ENCODE measurements around the gene RUNX3.

RUNX3 gene

DNA sequence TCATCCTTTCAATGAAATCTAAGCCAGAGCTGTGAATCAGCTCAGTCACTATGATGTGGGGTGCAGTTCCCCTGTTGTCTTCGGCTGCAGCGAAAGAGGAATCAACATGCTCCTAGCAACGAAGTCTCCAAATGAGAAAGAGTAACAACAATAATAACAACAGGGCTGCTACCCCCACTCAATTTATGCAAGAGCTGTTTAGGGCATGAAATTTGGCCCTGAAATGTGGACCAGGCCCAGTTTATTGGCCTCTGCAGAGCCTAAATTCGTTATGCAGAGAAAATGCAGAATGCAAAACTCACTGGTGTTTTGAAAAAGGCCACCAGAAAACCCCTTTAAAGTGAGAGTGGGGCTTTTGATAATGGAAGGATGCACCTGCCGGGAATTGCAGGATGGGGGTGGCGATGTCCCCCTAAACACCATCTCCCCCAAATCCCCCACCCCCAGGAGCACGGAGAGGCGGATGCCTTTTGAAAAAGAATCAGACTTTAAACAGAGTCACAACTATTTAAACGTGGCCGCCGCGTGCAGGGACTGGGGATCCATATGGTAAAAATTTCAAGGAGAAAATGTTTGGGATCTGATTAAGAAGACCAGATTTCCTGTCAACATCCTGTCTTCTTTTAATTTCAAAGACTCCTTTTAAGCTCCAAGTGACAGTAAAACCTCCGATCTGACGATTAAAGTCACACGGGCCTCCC lies 1.9 kb downstream of the RUNX3 start:
- no CpG with 5 or more reads among the region's 15 CpGs for WGBS (ENCODE audit: insufficient coverage, insufficient read length)
- H3K4me1 ChIP-seq (ENCODE audit: control insufficient read depth, insufficient read depth, low read length): peaks cover 21% of the 10 kb centered on the region
- no peaks in the 10 kb centered on the region for H3K9me3 ChIP-seq (ENCODE audit: control insufficient read depth, insufficient read depth, low read length)
- H3K36me3 ChIP-seq (ENCODE audit: control insufficient read depth, insufficient read depth, low read length): no peaks in the 10 kb centered on the region
- H3K27me3 ChIP-seq (ENCODE audit: control insufficient read depth, insufficient read depth, low read length): peaks cover 66% of the 10 kb centered on the region
- no peak overlapping the region for H3K27ac ChIP-seq (ENCODE audit: low read length)
- DNase-seq (ENCODE audit: low read depth, low spot score): no peak
- H3K4me3 ChIP-seq (ENCODE audit: low read length): no peak overlapping the region

DNA sequence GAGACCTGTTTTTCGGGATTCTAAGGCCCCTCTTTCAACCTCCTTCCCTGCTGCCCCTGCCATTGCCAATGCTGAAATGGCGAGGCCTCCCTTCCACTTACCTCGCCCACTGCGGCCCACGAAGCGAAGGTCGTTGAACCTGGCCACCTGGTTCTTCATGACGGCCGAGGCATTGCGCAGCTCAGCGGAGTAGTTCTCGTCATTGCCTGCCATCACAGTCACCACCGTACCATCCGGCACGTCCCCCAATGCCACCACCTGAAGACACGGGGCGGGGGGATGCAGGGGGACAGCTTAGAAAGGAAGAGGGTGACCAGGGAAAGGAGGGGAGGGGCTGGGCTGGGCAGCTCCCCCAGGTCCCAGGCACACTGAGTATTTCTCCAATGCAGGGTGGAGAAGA lies 2.6 kb downstream of the RUNX3 start:
- peaks cover 21% of the 10 kb centered on the region for H3K4me1 ChIP-seq (ENCODE audit: control insufficient read depth, insufficient read depth, low read length)
- H3K27ac ChIP-seq (ENCODE audit: low read length): no peak overlapping the region
- no peaks in the 10 kb centered on the region for H3K36me3 ChIP-seq (ENCODE audit: control insufficient read depth, insufficient read depth, low read length)
- no peak overlapping the region for H3K4me3 ChIP-seq (ENCODE audit: low read length)
- peaks cover 60% of the 10 kb centered on the region for H3K27me3 ChIP-seq (ENCODE audit: control insufficient read depth, insufficient read depth, low read length)
- no CpG with 5 or more reads among the region's 17 CpGs for WGBS (ENCODE audit: insufficient coverage, insufficient read length)
- H3K9me3 ChIP-seq (ENCODE audit: control insufficient read depth, insufficient read depth, low read length): no peaks in the 10 kb centered on the region
- no peak for DNase-seq (ENCODE audit: low read depth, low spot score)

DNA sequence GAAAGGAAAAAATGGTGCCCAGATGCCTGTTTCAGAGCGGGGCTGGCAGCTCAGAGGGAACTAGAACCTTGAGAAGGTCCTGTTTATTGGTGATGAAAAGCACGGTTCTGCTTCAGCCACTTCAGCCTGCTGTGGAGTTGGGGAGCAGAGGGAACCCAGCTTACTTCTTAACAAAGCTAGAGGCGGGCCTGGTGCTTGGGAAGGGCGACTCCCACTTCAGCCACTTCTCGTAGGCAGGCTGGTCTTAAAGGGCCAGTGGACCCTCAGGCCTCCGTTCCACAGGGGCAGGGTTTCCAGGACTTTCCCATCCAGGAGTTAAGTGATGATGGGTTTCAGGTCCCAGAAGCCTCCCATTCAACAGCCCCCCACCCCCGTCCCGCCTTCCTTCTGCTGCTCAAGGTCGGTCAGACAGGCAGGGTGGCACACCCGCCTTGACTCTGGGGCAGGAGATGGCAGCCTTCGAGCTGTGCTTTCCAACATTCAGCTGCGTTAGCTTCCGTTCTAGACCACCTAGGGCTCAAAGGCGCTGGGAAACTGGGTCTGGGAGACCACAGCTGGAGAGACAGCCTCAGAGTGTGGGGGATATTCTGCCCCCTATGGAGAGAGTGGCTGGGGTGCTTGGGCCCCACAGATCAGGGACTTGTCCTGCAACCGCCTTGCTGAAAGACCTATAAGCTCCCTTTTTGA lies 3.4 kb downstream of the RUNX3 start:
- peaks cover 55% of the 10 kb centered on the region for H3K27me3 ChIP-seq (ENCODE audit: control insufficient read depth, insufficient read depth, low read length)
- peaks cover 20% of the 10 kb centered on the region for H3K4me1 ChIP-seq (ENCODE audit: control insufficient read depth, insufficient read depth, low read length)
- no CpG with 5 or more reads among the region's 15 CpGs for WGBS (ENCODE audit: insufficient coverage, insufficient read length)
- H3K36me3 ChIP-seq (ENCODE audit: control insufficient read depth, insufficient read depth, low read length): no peaks in the 10 kb centered on the region
- DNase-seq (ENCODE audit: low read depth, low spot score): no peak
- H3K9me3 ChIP-seq (ENCODE audit: control insufficient read depth, insufficient read depth, low read length): no peaks in the 10 kb centered on the region
- H3K4me3 ChIP-seq (ENCODE audit: low read length): no peak overlapping the region; the same call in 1 of the 2 replicates
- no peak overlapping the region for H3K27ac ChIP-seq (ENCODE audit: low read length)

DNA sequence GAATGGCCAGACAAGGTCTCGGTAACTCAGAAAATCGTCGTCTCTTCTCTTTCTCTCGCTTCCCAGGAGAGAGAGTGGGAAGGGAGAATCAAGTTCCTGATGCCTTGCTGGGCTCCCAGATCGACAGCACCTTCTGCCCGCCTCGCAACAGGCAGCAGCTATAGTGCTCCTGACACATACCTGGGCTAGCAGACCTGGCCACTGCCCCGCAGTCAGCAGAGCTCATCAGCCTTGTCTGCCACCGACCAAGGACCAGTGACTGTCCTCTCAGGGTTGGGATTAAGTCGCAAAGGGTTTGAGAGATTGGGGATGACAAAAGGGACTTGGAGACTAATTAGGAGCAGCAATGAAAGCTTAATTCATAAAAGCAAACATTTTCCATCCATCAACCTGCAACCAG lies 4.1 kb downstream of the RUNX3 start:
- H3K36me3 ChIP-seq (ENCODE audit: control insufficient read depth, insufficient read depth, low read length): no peaks in the 10 kb centered on the region
- no peaks in the 10 kb centered on the region for H3K9me3 ChIP-seq (ENCODE audit: control insufficient read depth, insufficient read depth, low read length)
- no peak for DNase-seq (ENCODE audit: low read depth, low spot score)
- H3K27me3 ChIP-seq (ENCODE audit: control insufficient read depth, insufficient read depth, low read length): peaks cover 47% of the 10 kb centered on the region
- H3K27ac ChIP-seq (ENCODE audit: low read length): no peak overlapping the region
- H3K4me3 ChIP-seq (ENCODE audit: low read length): no peak overlapping the region
- H3K4me1 ChIP-seq (ENCODE audit: control insufficient read depth, insufficient read depth, low read length): peaks cover 14% of the 10 kb centered on the region
- no CpG with 5 or more reads among the region's 10 CpGs for WGBS (ENCODE audit: insufficient coverage, insufficient read length)

DNA sequence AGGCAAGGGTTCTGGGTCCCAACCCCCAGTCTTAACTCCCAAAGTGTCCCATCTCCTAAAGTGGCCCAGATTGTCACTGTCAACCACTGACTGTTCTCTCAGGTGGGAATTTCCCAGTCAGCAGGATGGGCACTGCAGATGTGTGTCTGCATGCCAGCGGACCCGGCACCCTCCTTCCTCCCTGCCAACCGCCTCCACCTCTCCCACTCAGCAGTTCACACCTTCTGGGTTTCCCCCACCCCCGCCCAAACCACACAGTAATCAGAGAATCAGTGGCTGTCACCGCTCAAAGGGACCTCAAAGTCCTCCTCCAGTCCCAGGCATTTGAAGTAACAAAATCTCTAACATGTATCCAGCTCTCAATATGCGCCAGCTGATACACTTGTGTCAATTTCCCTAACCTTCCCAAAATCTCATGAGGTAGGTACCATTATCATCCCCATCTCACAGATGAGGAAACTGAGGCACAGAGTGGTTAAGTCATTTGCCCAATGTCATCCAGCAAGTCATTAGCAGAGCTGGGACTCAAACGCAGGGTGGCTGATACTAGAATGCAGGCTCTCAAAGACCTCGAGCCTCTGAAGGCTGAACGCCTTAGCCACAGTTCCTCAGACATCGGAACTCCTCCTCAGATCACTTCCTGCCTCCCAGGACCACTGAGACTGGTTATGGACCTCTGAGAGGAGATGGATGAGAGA lies 4.8 kb downstream of the RUNX3 start:
- Histone ChIP-seq H3K4me1 (ENCODE audit: control insufficient read depth, insufficient read depth, low read length) (peaks cover 14% of the 10 kb centered on the region), H3K27me3 (ENCODE audit: control insufficient read depth, insufficient read depth, low read length) (peaks cover 41% of the 10 kb centered on the region)

DNA sequence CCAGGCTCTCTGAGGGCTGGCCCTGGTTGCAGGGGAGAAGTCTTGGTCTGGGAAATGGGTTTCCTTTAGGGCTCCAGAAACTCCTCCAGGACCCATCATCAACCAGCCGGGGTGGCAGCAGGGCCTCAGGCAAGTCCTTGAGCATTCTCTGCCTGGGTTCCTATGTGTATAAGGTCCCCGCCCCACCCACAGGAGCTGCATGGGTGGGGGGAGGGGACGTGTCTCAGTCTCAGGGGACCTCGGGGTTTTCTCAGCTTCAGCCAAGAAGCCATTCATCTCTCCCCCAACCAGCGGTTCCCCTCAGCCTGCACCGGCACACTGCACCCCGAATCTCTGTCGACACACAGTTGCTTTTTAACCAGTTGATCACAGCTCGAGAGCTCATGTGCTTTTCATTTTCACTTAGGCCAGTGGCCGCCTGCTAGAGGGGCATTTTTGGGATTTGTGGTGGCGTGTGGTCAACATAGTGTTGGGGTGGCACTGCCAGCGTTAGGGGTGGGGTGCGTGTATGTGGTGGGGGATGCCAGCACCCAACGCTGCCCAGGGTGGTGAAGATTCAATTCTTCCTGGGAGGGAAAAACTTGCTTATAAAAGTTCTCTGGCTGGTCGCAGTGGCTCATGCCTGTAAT lies 6.5 kb downstream of the RUNX3 start:
- no CpG with 5 or more reads among the region's 15 CpGs for WGBS (ENCODE audit: insufficient coverage, insufficient read length)
- peaks cover 32% of the 10 kb centered on the region for H3K27me3 ChIP-seq (ENCODE audit: control insufficient read depth, insufficient read depth, low read length)
- no peak for DNase-seq (ENCODE audit: low read depth, low spot score)
- H3K27ac ChIP-seq (ENCODE audit: low read length): no peak overlapping the region
- H3K4me3 ChIP-seq (ENCODE audit: low read length): no peak overlapping the region
- no peaks in the 10 kb centered on the region; the same call in 1 of the 2 replicates for H3K36me3 ChIP-seq (ENCODE audit: control insufficient read depth, insufficient read depth, low read length)
- peaks cover 14% of the 10 kb centered on the region for H3K4me1 ChIP-seq (ENCODE audit: control insufficient read depth, insufficient read depth, low read length)
- H3K9me3 ChIP-seq (ENCODE audit: control insufficient read depth, insufficient read depth, low read length): no peaks in the 10 kb centered on the region

More for the DNA sequence above, 4.8 kb downstream of the RUNX3 start:
- H3K27ac ChIP-seq (ENCODE audit: low read length): no peak overlapping the region
- no peak for DNase-seq (ENCODE audit: low read depth, low spot score)
- H3K36me3 ChIP-seq (ENCODE audit: control insufficient read depth, insufficient read depth, low read length): no peaks in the 10 kb centered on the region
- no CpG with 5 or more reads among the region's 10 CpGs for WGBS (ENCODE audit: insufficient coverage, insufficient read length)
- no peak overlapping the region for H3K4me3 ChIP-seq (ENCODE audit: low read length)
- no peaks in the 10 kb centered on the region for H3K9me3 ChIP-seq (ENCODE audit: control insufficient read depth, insufficient read depth, low read length)

DNA sequence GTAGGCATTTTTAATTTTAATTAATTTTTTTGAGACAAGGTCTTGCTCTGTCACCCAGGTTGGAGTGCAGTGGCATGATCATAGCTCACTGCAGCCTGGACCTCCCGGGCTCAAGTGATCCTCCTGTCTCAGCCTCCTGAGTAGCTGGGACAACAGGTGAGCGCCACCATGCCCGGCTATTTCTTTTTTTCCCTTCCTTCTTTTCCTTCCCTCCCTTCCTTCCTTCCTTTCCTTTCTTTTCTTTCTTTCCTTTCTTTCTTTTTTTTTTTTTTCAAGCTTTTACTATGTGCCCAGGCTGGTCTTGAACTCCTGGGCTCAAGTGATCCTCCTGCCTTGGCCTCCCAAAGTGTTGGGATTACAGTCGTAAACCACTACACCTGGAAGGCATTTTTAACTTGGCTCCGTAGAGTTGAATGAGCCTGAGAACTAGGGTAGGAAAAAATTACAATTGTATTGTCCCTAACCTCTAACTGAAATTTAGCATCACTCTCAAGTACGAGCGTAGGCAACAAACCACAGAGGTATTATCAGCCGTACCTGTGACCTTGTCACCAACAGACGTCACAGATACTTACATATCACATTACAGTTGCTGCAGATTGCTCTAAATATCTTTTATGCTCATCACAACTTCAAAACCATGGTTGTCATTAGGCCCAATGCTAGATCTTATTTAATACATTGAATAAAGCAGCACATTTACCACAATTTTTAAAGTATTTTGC lies 8.0 kb downstream of the RUNX3 start:
- DNase-seq (ENCODE audit: low read depth, low spot score): no peak
- H3K27me3 ChIP-seq (ENCODE audit: control insufficient read depth, insufficient read depth, low read length): peaks cover 17% of the 10 kb centered on the region
- H3K4me1 ChIP-seq (ENCODE audit: control insufficient read depth, insufficient read depth, low read length): peaks cover 10% of the 10 kb centered on the region
- no peaks in the 10 kb centered on the region for H3K9me3 ChIP-seq (ENCODE audit: control insufficient read depth, insufficient read depth, low read length)
- H3K36me3 ChIP-seq (ENCODE audit: control insufficient read depth, insufficient read depth, low read length): no peaks in the 10 kb centered on the region; the same call in 1 of the 2 replicates
- no peak overlapping the region for H3K4me3 ChIP-seq (ENCODE audit: low read length)
- no peak overlapping the region for H3K27ac ChIP-seq (ENCODE audit: low read length)
- no CpG with 5 or more reads among the region's 9 CpGs for whole genome bisulfite sequencing (ENCODE audit: insufficient coverage, insufficient read length)

DNA sequence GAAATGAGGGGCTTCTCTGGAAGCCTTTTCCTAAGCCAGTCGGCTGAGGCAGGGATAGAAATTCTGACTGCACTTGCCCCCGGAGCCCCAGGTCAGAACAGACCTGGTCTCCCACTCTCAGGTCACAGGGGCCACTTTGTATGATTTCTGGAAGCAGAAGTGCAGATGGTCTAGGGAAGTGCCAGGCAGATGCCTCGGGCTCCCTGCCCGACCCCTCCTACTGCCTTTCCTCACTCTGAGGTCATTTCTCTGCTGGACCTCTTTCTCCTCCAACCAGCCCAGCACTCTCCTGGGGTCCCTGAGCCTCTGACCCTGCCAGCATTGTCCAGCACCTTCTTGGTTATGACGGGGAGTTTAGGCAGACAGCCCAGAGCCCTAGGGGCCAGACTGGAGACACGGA lies 8.7 kb downstream of the RUNX3 start:
- no CpG with 5 or more reads among the region's 6 CpGs for WGBS (ENCODE audit: insufficient coverage, insufficient read length)
- DNase-seq (ENCODE audit: low read depth, low spot score): no peak
- H3K4me1 ChIP-seq (ENCODE audit: control insufficient read depth, insufficient read depth, low read length): peaks cover 7% of the 10 kb centered on the region; the same call in 1 of the 2 replicates
- no peak overlapping the region for H3K27ac ChIP-seq (ENCODE audit: low read length)
- no peaks in the 10 kb centered on the region for H3K9me3 ChIP-seq (ENCODE audit: control insufficient read depth, insufficient read depth, low read length)
- H3K27me3 ChIP-seq (ENCODE audit: control insufficient read depth, insufficient read depth, low read length): peaks cover 13% of the 10 kb centered on the region; the same call in 1 of the 2 replicates
- H3K4me3 ChIP-seq (ENCODE audit: low read length): no peak overlapping the region
- H3K36me3 ChIP-seq (ENCODE audit: control insufficient read depth, insufficient read depth, low read length): no peaks in the 10 kb centered on the region; the same call in 1 of the 2 replicates

DNA sequence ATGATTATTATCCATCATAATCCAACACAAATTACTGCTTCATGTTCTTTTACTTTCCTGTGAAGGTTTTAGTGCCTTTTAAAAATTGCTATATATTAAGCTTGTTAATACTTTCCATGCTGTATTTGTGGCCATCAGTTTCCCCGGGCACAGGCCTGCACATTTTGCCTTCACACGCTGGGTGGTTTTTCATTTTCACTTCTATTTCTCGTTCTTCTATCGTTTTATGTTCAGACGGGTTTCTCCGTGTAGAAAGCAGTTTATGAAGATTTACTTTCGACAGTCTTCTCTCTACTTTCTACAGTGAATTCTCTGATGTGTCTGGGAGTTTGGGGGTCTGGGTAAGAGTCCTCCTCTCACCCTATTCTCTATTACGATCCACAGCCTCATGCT lies 9.5 kb downstream of the RUNX3 start:
- no peak overlapping the region for H3K27ac ChIP-seq (ENCODE audit: low read length)
- DNase-seq (ENCODE audit: low read depth, low spot score): no peak
- no peak overlapping the region for H3K4me3 ChIP-seq (ENCODE audit: low read length)
- no peaks in the 10 kb centered on the region for H3K9me3 ChIP-seq (ENCODE audit: control insufficient read depth, insufficient read depth, low read length)
- no peaks in the 10 kb centered on the region; the same call in 1 of the 2 replicates for H3K36me3 ChIP-seq (ENCODE audit: control insufficient read depth, insufficient read depth, low read length)
- WGBS (ENCODE audit: insufficient coverage, insufficient read length): no CpG with 5 or more reads among the region's 8 CpGs
- peaks cover 7% of the 10 kb centered on the region; the same call in 1 of the 2 replicates for H3K27me3 ChIP-seq (ENCODE audit: control insufficient read depth, insufficient read depth, low read length)
- 0 out of 2 replicates have a peak, but pooled peaks cover 3% of the 10 kb centered on the region for H3K4me1 ChIP-seq (ENCODE audit: control insufficient read depth, insufficient read depth, low read length)

Measured in iPS DF 6.9 (cell line).